Iris pigment epithelial cell (primary cell): ENCODE results near the gene CELSR2.

ENCODE experiments used
- DNase-seq: peaks from one replicate; pipeline ENCODE4 v3.0.0-alpha.2; 2011; ENCODE audit warnings: low read depth

Gene CELSR2

DNA sequence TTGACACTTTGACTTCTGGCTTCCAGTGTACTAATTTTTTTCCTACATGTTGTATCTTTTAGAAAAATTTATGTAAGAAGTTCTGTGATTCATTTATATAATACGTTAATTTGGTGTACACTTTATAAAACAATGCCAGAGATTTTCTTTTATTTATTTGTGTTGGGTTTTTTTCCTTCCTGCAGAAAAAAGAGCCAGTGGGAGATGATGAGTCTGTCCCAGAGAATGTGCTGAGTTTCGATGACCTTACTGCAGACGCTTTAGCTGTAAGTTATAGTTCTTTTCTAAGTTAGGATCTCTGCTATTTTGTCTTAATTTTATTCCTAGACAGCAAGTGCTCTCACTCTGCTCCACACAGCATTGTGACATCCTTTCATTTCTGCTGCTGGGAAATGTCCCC is 21.2 kb upstream of the CELSR2 start:
- DNase-seq: peak; percentile 76

DNA sequence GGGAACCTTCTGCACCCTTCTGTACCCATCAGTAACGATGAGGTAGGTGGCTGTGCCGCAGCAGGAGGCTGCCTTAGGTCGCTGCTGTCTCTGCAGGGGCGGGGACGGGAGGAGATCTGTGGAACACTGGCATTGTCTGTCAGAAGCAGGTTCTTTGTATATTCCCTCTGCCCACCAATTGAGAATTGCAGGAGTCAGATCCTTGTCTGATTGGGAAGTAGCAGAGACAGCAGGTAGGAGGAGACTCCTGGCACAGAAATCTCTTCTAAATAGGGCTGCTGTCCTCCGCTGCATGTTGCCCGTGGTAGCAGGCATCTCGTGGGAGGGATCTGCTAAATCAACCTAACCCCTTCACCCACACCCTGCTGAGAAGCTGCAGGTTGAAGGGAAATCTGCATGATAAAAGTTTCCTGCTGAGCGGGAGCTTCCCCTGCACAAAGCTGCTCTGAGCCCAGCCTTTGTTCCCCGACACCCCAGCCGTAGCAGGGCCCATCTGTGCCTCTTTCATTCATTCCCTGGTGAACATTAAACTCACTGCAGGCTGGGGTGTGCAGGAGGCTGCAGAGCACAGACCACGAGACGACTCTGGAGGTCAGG is 19.7 kb upstream of the CELSR2 start:
- no peak for DNase-seq

DNA sequence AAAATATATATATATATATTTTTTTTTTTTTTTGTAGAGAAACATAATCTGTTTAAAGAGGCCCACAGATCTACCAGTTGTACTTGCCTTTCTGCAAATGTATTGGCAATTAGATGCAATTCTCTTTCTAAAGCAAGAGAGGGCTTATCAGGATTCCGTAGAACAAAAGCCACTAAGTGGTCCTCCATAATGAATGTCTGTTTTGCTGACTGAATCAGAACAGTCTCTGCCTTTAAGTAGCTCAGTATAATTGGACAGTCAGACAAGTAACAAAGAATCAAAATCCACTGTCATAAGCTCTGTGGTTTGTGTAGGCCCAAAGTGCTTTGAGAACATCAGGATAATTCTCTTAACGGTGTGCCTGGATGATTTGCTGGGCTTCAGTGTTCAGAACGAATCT is 18.3 kb upstream of the CELSR2 start:
- DNase-seq: no peak

DNA sequence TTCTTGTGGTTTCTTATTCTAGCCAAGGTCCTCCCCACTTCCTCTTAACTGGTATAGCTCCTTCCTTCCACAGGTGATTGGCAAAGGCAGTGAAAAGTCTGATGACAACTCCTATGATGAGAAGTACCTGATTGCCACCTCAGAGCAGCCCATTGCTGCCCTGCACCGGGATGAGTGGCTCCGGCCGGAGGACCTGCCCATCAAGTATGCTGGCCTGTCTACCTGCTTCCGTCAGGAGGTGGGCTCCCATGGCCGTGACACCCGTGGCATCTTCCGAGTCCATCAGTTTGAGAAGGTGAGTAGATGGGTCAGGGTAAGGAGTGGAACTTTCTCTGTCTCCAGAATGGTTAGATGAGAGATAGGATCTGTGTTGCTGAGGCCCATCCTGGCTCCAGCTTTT is 14.2 kb upstream of the CELSR2 start:
- no peak for DNase-seq

DNA sequence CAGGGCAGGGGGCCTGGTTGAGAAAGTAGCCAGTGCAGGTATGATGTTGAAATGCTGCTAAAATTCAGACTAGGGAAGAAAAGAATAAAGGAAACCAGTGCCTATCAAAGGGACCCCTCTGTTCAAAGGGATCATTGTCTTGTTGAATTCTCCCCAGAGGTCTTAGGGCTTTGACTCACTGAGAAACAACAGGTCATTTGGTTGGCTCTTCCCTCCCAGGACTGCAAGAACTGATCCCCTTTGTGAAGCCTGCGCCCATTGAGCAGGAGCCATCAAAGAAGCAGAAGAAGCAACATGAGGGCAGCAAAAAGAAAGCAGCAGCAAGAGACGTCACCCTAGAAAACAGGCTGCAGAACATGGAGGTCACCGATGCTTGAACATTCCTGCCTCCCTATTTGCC is 11.8 kb upstream of the CELSR2 start:
- DNase-seq: no peak

DNA sequence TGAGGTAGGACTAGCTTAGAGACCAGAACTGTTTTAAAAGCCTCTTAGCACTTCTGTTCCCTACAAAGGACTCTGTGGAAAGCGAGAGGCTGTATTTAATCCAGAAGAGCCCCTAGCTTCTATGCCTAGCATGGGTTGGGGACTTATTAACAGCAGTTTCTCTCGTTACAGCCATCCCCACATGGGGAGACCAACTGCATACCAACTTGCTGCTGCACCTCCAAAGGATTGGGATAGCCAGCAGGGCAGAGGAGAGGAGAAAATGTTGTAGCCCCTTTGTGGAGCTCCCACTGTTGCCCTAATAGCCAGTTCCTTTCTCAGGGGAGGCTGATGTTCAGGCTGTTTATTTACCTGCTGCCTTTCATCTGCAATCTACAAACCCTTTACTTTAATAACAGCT is 11.0 kb upstream of the CELSR2 start:
- no peak for DNase-seq

DNA sequence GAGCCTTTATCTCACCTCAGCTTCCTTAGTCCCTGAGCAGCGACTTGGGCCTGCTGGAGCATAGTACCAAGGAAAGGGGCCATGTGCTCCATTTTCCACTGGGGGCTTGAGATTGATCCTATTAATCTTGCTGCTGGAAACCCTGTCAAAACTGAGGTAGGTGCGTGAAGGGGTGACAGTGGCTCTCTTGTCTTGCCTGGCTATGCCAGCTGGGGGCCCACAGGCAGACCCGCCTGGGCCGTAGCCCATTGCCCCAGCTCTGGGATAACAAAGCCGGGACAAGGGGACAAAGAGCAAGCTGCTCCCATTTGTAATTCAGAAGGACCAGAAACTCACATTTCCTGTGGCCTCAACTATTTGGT is 10.3 kb upstream of the CELSR2 start:
- no peak for DNase-seq

DNA sequence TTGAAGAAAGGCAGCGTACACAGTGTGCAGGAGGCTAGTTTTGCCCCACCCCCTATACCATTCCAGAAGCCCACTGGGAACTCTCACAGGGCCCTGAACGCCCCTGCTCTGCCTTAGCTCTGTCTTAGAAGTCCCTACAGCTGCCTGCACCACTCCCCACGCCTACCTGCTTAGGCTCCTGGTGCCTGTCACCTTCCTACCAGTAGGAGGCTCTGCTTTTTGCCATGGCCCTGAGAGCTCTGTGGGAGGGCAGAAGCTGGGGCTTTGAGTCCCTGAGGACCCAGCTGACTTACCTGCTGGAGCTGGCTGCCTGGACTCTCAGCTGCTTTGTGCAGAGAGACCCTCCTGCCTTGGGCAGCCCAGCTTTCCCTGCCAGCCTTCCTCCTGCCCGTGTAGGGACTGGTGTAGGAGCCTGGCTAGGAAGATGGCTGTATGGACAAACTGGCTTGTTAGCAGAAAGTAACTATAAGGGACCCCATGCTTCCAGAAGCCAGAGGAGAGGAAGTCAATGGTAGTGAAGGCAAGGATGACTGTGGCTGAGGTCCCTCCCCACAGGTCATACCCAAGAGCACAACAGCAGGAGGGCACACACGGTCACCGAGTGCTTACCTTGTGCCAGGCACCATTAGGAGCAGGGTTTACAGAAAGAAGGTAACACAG is 9.8 kb upstream of the CELSR2 start:
- peak; percentile 56 for DNase-seq

DNA sequence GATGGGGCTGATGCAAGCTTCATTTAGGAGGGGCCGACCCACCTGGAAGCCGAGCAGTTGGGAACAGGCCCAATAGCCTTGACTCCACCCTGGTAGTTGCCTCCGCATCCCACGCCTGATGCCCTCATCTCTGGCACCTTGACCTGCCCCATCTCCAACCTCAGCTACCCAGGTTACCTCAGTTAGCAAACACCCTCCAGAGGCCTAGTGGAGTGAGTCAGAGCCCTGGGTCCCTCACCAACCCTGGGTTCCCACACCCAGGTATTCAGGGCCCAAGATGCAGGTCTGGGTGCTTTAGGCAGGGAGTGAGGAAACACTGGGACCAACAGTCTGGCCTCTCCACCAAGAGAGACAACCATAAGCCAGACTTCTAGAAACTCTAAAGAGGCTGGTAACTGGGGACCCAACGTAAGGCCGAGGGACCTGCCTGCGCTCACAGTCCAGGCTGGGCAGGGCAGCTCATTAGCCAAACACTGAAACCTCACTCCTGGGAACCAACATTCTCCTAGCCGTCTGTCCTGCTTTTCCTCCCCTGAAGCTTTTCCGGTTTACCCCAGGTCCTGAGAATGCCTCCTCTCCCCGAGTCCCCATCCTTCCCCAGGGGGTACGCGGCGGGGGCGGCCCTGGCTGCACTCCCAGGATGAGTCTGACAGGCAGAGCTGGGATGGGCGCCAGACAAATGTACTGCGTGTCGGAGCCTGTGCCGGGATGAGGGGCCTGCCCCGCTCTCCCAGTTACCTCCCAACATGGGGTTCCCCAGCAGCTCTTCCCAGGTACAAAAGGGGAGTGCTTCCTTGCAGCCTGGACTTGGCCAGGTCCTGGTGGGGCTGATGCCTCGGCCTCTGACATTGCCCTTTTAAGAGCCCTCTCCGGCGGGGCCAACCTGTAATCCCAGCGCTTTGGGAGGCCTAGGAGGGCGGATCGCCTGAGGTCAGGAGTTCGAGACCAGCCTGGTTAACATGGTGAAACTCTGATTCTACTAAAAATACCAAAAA is 8.9 kb upstream of the CELSR2 start:
- peak; percentile 76 for DNase-seq

DNA sequence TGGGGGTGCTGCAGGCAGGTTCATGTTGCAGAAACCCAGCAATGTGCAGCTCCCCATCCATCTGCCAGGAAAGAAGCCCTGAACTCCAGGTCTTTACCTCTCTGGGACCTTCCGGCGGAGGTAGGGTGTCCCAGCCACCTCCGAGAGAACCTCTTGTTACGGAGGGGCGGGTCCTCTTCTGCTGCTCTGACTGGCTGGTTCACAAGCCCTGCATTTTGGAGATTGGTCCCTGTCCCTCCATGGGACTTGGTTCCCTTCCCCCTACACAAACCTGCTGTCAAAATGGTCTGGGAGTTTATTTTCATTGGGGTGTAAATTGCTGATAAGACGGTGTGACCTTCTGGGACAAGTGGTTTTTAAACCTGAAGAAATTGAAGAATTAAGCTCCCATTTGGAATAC is 8.0 kb upstream of the CELSR2 start:
- DNase-seq: no peak

DNA sequence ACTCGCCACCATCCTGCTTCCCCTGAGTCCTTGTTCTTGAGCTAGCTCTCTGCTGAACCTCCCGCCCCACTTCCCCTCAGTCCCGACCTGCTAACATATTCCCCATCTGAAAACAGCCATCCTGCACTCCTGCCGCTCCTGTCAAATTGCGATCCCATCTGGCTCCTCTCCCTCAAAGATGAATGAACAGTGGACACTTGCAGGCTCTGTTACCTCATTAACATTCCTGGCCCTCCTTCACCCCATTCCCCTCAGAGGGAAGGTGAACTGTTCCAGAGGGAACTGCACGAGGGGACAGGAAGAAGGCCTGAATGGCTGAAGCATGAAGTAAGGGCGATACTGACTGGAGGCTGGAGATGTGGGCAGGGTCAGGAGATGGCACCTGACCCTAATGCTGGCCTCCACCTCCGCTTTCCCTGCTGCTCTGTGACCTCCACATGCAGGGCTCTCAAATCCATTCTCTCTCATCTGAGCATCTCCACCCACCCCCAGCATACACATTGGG is 7.4 kb upstream of the CELSR2 start:
- no peak for DNase-seq

DNA sequence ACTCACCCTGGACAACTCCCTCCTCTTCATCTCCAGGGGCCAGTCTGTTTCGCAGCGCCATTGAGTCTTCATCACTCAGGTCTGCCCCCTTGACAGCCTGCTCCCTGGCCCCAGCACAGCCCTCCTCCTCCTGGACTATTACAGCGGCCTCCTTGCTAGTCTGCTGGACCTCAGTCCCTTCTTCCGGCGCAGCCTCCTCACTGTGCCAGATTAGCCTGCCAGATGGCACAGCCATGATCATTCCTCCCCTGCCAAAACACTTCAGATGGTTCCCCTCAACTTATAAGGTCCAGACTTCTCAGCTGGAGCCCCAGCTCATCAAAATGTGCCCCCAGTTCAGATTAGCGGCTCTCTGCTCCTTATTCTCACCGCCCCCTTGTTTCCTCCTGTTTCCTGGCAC is 7.0 kb upstream of the CELSR2 start:
- DNase-seq: no peak

DNA sequence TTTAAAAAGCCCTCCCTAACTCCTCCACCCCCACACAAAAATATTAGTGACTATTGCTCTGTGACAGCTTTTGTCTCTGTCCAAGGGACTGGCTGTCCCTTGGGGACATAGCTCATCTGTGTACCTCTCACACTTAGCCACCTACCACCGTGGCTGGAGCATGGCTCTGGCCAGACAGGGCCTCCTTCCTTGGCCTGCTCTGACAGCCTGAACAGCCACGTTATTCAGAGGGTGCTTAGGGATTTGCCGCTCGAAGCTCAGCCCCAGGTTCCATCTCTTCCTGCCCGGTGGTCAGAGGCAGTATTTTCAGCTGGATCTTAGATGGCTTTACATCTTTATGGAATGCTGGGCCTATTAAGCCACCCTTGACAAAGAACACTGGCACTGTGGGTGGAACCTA is 6.1 kb upstream of the CELSR2 start:
- no peak for DNase-seq

DNA sequence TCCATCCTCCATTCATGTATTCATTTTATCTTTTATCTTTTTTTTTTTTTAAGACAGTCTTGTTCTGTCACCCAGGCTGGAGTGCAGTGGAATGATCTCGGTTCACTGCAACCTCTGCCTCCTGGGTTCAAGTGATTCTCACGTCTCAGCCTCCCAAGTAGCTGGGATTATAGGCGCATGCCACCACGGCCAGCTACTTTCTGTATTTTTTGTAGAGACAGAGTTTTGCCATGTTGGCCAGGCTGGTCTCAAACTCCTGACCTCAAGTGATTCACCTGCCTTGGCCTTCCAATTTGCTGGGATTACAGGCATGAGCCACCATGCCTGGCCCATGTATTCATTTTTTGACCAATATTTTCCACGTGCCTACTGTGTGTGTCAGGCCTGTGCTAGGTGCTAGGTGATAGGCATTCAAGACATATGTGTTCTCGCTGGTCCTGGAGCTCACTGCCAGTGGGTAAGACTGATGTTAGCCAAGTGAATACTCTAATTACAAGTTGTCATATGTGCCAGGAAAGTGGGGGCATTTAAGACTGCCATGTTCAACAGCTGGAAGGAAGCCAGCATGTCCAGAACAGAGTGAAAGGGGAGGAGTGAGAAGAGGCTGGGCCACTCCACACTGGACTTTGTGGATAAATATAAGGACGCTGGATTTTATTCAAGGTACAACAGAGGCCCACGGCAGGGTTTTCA is 5.3 kb upstream of the CELSR2 start:
- no peak for DNase-seq

DNA sequence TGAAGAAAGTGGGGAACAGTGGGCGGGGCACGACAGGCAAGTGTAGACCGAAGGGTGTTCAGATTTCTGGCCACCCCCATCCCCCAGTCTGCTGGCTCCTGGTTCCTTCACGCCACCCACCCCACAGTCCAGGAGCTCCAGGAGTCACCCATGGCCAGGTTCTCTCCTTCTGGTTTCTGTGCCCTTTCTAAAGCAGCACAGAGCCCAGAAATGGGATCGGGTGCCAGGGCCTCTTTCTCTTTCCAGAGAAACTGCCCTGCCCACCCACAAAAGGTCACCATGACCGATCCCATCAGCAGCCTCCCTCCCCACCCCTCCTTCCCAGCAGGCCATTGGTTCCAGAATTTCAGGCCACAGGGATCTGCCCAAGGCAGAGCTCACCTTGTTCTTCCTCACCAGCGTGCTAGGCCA is 3.2 kb upstream of the CELSR2 start:
- no peak for DNase-seq

DNA sequence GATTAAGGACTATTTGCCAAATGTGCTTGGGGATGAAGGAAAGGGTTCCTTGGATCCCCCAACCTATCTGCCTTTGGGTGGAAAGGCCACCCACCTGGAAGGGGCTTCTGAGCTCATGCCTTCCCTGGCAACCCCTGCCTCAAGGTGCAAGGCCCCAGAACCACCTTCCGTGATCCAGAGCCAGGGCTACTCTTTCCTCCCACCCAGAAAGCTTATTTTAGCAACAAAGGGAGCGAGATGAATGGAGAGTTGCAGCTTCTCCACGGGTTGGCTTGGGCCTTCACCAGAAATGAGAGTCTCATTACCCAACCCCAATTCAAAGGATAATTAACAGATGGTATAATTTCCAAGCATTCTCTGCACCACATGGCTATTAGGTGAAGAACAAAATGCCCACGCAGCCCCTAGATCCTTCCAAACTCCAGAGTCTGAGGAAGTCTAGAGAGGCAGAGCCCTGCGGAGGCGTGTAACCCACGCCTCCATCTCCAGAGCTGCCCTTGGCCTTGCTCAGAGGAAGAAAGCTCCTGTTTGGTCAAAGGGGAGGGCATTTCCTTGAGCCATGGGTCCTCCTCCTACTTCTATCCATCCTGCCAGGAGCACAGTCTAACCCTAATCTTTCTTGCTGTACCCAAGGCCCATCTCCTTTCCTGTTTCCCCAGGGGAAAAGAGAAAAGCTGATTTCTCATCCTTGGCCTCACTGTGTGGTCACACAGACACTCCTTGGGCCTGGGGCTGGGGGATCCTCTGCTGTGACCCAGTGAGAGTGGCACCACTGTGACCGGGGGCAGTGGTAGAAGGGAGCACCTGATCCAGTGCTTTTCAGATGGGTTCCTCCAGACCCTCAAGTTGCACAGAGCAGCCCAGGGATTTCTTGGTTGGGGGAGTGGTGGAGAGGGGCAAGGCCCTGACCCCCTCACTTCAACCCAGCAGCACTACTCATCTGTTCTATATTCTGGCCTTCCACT is 1.7 kb upstream of the CELSR2 start:
- DNase-seq: no peak

DNA sequence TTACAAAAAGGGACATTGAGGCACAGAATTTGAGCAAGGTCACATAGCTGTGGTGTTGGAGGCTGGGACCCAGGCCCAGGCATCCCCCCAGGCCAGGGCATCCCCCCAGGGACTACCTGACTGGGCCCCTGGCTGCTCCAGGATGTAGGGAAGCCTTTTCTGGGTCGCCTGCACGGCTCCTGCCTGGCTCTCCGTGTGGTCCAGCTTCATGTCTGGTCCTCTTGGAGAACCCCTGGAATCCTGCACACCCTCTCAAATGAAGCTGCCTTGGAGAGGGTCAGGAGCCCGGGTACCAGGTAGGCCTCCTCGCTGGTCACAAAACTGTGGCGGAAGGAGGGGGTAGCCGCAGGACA is 919 bp upstream of the CELSR2 start:
- DNase-seq: no peak

DNA sequence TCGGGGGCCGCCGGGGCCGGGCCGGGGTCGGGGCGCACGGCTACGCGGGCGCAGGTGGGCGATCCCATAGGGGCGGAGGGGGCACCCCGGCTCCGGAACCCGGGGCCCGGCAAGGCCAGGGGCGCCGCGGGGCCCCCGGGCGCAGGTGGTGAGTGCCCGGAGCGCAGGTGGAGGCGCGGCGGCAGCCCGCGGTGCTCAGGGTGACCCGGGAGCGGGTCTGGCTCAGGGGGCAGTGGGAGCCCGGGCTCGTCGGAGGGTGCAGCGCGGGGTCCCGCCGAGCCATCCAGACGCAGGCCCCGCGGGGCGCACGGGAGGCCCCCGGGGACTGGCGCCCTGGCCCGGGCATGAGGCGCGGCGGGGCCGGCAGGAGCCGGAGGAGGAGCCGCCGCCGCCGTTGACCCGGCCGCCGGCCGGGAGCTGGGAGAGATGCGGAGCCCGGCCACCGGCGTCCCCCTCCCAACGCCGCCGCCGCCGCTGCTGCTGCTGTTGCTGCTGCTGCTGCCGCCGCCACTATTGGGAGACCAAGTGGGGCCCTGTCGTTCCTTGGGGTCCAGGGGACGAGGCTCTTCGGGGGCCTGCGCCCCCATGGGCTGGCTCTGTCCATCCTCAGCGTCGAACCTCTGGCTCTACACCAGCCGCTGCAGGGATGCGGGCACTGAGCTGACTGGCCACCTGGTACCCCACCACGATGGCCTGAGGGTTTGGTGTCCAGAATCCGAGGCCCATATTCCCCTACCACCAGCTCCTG is 489 bp downstream of the CELSR2 start:
- DNase-seq: no peak

DNA sequence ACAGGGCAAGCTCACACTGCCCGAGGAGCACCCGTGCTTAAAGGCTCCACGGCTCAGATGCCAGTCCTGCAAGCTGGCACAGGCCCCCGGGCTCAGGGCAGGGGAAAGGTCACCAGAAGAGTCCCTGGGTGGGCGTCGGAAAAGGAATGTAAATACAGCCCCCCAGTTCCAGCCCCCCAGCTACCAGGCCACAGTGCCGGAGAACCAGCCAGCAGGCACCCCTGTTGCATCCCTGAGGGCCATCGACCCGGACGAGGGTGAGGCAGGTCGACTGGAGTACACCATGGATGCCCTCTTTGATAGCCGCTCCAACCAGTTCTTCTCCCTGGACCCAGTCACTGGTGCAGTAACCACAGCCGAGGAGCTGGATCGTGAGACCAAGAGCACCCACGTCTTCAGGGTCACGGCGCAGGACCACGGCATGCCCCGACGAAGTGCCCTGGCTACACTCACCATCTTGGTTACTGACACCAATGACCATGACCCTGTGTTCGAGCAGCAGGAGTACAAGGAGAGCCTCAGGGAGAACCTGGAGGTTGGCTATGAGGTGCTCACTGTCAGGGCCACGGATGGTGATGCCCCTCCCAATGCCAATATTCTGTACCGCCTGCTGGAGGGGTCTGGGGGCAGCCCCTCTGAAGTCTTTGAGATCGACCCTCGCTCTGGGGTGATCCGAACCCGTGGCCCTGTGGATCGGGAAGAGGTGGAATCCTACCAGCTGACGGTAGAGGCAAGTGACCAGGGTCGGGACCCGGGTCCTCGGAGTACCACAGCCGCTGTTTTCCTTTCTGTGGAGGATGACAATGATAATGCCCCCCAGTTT is 1.3 kb downstream of the CELSR2 start:
- DNase-seq: no peak
